Spleen (tissue), 7 donors: ENCODE measurements around the gene ATP2C2.

Experiments
- POLR2AphosphoS5 ChIP-seq, 3 donors: sonication (generic); formaldehyde crosslinking; IDR thresholded peaks; one replicate each; pipeline ENCODE4 v1.5.1; 2017; ENCODE audit warnings: antibody characterized with exemption in 3 of 3
- TF ChIP-seq, protein P1 (sequence below), 11 experiments: fragments of 200-600 bp in 7 of 11; fragments of 450-650 bp in 4 of 11; sonication (generic) in 4 of 11; IDR thresholded peaks in 8 of 11; conservative IDR thresholded peaks in 3 of 11; 1 replicate in 7 of 11; 2 replicates in 4 of 11; pipeline versions ENCODE4 v1.4.0 to v1.8.0; 2016 to 2021; ENCODE audit warnings: antibody characterized with exemption in 11 of 11, inconsistent platforms in 4 of 11, mild to moderate bottlenecking in 1 of 11
- donor health status: DM: no; HTN: no; CAD: no; lungs with moderate emphysema.
- donor health status: DM: no; HTN: no; CAD: no.
- donor health status: DM: no; HTN: no; CAD: no.

- TF ChIP-seq, protein P1, sequence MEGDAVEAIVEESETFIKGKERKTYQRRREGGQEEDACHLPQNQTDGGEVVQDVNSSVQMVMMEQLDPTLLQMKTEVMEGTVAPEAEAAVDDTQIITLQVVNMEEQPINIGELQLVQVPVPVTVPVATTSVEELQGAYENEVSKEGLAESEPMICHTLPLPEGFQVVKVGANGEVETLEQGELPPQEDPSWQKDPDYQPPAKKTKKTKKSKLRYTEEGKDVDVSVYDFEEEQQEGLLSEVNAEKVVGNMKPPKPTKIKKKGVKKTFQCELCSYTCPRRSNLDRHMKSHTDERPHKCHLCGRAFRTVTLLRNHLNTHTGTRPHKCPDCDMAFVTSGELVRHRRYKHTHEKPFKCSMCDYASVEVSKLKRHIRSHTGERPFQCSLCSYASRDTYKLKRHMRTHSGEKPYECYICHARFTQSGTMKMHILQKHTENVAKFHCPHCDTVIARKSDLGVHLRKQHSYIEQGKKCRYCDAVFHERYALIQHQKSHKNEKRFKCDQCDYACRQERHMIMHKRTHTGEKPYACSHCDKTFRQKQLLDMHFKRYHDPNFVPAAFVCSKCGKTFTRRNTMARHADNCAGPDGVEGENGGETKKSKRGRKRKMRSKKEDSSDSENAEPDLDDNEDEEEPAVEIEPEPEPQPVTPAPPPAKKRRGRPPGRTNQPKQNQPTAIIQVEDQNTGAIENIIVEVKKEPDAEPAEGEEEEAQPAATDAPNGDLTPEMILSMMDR (IDR thresholded peaks at IDR 0.05 in 8 of 11, conservative IDR thresholded peaks at IDR 0.05 in 3 of 11): no peak
- no peak for TF ChIP-seq POLR2AphosphoS5 (IDR thresholded peaks at IDR 0.05)
Observed at GRCh38 chr16:84362471-84362941, 5.8 kb upstream of the ATP2C2 start.
